Vagina (tissue), 2 donors: ENCODE results near the gene PANK1.

Experiments
- CTCF ChIP-seq, 3 experiments: fragments of 450-650 bp in 2 of 3; fragments of 200-600 bp in 1 of 3; sonication (generic) in 1 of 3; IDR thresholded peaks; one replicate each; pipeline ENCODE4 v1.5.1; 2017 to 2019; ENCODE audit warnings: antibody characterized with exemption in 3 of 3, mild to moderate bottlenecking in 2 of 3, moderate library complexity in 2 of 3
- POLR2A ChIP-seq, 2 donors: fragments of 450-650 bp; IDR thresholded peaks; one replicate each; pipeline ENCODE4 v1.6.1; 2017; ENCODE audit warnings: antibody characterized with exemption in 2 of 2, mild to moderate bottlenecking in 2 of 2, moderate library complexity in 2 of 2

GRCh38 chr10:89665302-89665701 is 20.3 kb upstream of the PANK1 start:
- TF ChIP-seq CTCF (IDR thresholded peaks at IDR 0.05): no peak
- no peak for TF ChIP-seq POLR2A (IDR thresholded peaks at IDR 0.05)
